ENCODE data around the gene NXNL2.
A peak's percentile ranks its signal among the peaks of the same experiment; 100 is the strongest.

Gene NXNL2

GRCh38 chr9:88533951-88534455 is 975 bp upstream of the NXNL2 start:
- no peaks in the 10 kb centered on the region for H3K36me3 Mint-ChIP-seq (ENCODE audit: low read depth)
- peaks cover 50% of the 10 kb centered on the region for H3K4me1 Mint-ChIP-seq
- no peak for TF ChIP-seq CTCF (IDR thresholded peaks at IDR 0.05)
- no peak for DNase-seq
- peaks cover 80% of the 10 kb centered on the region for H3K27me3 Mint-ChIP-seq (ENCODE audit: low read depth, poor library complexity)
- H3K27ac Mint-ChIP-seq = no peak overlapping the region
- peaks cover 8% of the 10 kb centered on the region for H3K9me3 Mint-ChIP-seq
- H3K4me3 Mint-ChIP-seq = peak overlapping the region; percentile 78

DNA sequence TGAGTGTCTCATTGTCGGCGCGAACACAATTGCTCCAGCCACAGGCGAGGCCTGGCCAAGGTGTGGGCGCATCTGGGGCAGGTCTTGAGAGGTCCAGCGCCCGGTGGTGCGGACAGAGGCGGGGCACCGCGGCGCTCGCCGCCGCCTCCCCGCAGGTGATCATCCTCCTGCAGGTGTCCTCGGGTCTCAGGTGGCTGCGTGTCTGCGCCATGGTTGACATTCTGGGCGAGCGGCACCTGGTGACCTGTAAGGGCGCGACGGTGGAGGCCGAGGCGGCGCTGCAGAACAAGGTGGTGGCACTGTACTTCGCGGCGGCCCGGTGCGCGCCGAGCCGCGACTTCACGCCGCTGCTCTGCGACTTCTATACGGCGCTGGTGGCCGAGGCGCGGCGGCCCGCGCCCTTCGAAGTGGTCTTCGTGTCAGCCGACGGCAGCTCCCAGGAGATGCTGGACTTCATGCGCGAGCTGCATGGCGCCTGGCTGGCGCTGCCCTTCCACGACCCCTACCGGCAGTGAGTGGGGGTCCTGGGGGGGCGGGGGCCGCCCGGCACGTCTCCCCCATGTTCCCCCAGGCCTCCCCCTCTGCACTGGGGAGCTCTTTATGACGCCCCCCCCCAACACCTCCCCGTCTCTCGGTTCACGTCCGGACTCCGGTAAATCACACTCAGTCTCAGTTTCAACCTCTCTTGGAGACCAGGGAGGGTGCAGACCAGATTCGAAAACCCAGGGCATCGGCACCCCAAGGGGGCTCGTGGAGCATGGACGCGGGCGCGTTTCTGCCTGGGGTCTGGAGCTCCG is 446 bp downstream of the NXNL2 start:
- H3K27ac Mint-ChIP-seq = no peak overlapping the region
- peaks cover 80% of the 10 kb centered on the region for H3K27me3 Mint-ChIP-seq (ENCODE audit: low read depth, poor library complexity)
- TF ChIP-seq CTCF (IDR thresholded peaks at IDR 0.05) = no peak
- H3K4me1 Mint-ChIP-seq = peaks cover 38% of the 10 kb centered on the region
- peak overlapping the region; percentile 74 for H3K4me3 Mint-ChIP-seq
- peaks cover 8% of the 10 kb centered on the region for H3K9me3 Mint-ChIP-seq
- no peaks in the 10 kb centered on the region for H3K36me3 Mint-ChIP-seq (ENCODE audit: low read depth)
- peak; percentile 41 for DNase-seq

DNA sequence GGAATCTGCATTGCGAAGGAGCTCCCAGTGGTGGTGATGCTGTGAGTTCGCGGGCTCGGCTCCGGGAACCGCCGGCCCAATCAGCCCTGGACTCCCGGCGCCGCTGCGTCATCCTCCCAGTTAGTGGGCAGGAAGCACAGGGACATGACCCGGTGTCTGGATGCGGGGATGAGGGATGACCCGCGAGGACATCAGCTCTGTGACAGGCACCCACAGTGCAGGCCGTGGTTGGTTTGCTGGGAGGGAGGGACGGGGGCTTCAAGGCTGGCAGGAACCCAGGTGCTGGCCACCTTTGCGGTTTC is 996 bp downstream of the NXNL2 start:
- TF ChIP-seq CTCF (IDR thresholded peaks at IDR 0.05) = no peak
- H3K27ac Mint-ChIP-seq = no peak overlapping the region
- peaks cover 37% of the 10 kb centered on the region for H3K4me1 Mint-ChIP-seq
- no peaks in the 10 kb centered on the region for H3K36me3 Mint-ChIP-seq (ENCODE audit: low read depth)
- H3K4me3 Mint-ChIP-seq = no peak overlapping the region
- H3K9me3 Mint-ChIP-seq = peaks cover 8% of the 10 kb centered on the region
- no peak for DNase-seq
- peaks cover 80% of the 10 kb centered on the region for H3K27me3 Mint-ChIP-seq (ENCODE audit: low read depth, poor library complexity)

GRCh38 chr9:88536951-88537760 is 2.2 kb downstream of the NXNL2 start:
- DNase-seq = no peak
- Mint-ChIP-seq H3K9me3 (peaks cover 8% of the 10 kb centered on the region), H3K27ac (no peak overlapping the region), H3K36me3 (ENCODE audit: low read depth) (no peaks in the 10 kb centered on the region), H3K27me3 (ENCODE audit: low read depth, poor library complexity) (peaks cover 77% of the 10 kb centered on the region), H3K4me1 (peaks cover 31% of the 10 kb centered on the region), H3K4me3 (no peak overlapping the region)
- TF ChIP-seq CTCF (IDR thresholded peaks at IDR 0.05) = no peak

DNA sequence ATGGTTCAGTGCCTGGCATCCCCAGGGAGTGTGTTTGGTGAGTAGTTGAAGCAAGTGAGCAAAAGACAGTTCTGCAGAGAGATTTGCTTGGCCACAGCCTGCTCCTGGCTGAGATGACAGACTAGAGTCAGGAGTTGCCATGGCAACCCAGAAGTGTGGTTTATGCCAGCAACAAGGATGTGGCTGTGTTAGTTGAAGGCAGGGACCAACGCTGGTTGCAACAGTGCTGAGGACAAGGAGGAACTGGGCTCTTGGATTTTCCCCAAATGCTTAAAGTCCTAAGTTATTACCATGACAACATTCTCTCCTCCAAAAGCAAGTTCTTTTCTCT is 2.7 kb downstream of the NXNL2 start:
- H3K9me3 Mint-ChIP-seq = peaks cover 8% of the 10 kb centered on the region
- H3K4me3 Mint-ChIP-seq = no peak overlapping the region
- no peak overlapping the region for H3K27ac Mint-ChIP-seq
- no peak for TF ChIP-seq CTCF (IDR thresholded peaks at IDR 0.05)
- peaks cover 29% of the 10 kb centered on the region for H3K4me1 Mint-ChIP-seq
- no peaks in the 10 kb centered on the region for H3K36me3 Mint-ChIP-seq (ENCODE audit: low read depth)
- DNase-seq = peak; percentile 48
- H3K27me3 Mint-ChIP-seq (ENCODE audit: low read depth, poor library complexity) = peaks cover 71% of the 10 kb centered on the region

Data from nephron progenitor cell (in vitro differentiated cells).